Mesendoderm (in vitro differentiated cells): Measurements from ENCODE around the gene RAPGEF3.

ENCODE experiments used
- DNase-seq: peaks from one replicate; pipeline ENCODE4 v3.0.0; 2013
- H2AK5ac ChIP-seq: 2 replicates; pipeline ENCODE4 v1.6.1; 2013; ENCODE audit warnings: low read length, inconsistent platforms
- H2BK120ac ChIP-seq: 2 replicates; pipeline ENCODE4 v1.6.1; 2013; ENCODE audit warnings: low read depth, mild to moderate bottlenecking, low read length, moderate library complexity, mixed read lengths
- H2BK15ac ChIP-seq: replicated peaks from 2 replicates; pipeline ENCODE4 v1.6.1; 2013; ENCODE audit warnings: low read depth, mild to moderate bottlenecking, moderate library complexity
- H2BK5ac ChIP-seq: 2 replicates; pipeline ENCODE4 v1.6.1; 2013; ENCODE audit warnings: low read length, inconsistent platforms
- H3K18ac ChIP-seq: 2 replicates; pipeline ENCODE4 v1.6.1; 2013; ENCODE audit warnings: mild to moderate bottlenecking, low read length, mixed read lengths
- H3K23ac ChIP-seq: one replicate; pipeline ENCODE4 v1.6.1; 2013; ENCODE audit warnings: low read length
- H3K27ac ChIP-seq: 2 replicates; pipeline ENCODE4 v1.5.1; 2013; ENCODE audit warnings: low read depth, mild to moderate bottlenecking, inconsistent platforms, low read length, moderate library complexity
- H3K27me3 ChIP-seq: 2 replicates; pipeline ENCODE4 v1.6.1; 2013; ENCODE audit warnings: low read length, control low read depth, mild to moderate bottlenecking, inconsistent platforms; ENCODE audit not compliant: insufficient read depth, poor library complexity
- H3K36me3 ChIP-seq: 2 replicates; pipeline ENCODE4 v1.6.1; 2013; ENCODE audit warnings: low read length, inconsistent platforms; ENCODE audit not compliant: control insufficient read depth, insufficient read depth
- H3K4ac ChIP-seq: one replicate; pipeline ENCODE4 v1.6.1; 2013; ENCODE audit warnings: low read depth, mild to moderate bottlenecking, low read length, moderate library complexity
- H3K4me1 ChIP-seq: 2 replicates; pipeline ENCODE4 v1.6.1; 2013; ENCODE audit warnings: low read depth, low read length, inconsistent platforms; ENCODE audit not compliant: control insufficient read depth
- H3K4me2 ChIP-seq: 2 replicates; pipeline ENCODE4 v1.6.1; 2013; ENCODE audit warnings: low read length
- H3K4me3 ChIP-seq: 2 replicates; pipeline ENCODE4 v1.5.1; 2013; ENCODE audit warnings: mild to moderate bottlenecking, low read length
- H3K56ac ChIP-seq: one replicate; pipeline ENCODE4 v1.6.1; 2013; ENCODE audit warnings: low read length
- H3K79me1 ChIP-seq: 2 replicates; pipeline ENCODE4 v1.6.1; 2013; ENCODE audit warnings: low read length, inconsistent platforms
- H3K79me2 ChIP-seq: 2 replicates; pipeline ENCODE4 v1.6.1; 2013; ENCODE audit warnings: mild to moderate bottlenecking, low read length; ENCODE audit not compliant: control insufficient read depth, insufficient read depth
- H3K9ac ChIP-seq: 2 replicates; pipeline ENCODE4 v1.6.1; 2013; ENCODE audit warnings: low read length, inconsistent platforms
- H4K5ac ChIP-seq: one replicate; pipeline ENCODE4 v1.6.1; 2013; ENCODE audit warnings: low read length
- H4K8ac ChIP-seq: one replicate; pipeline ENCODE4 v1.6.1; 2013; ENCODE audit warnings: low read depth, mild to moderate bottlenecking, control low read depth, low read length, moderate library complexity
- WGBS: extraction: QIAGEN DNeasy Blood & Tissue Kit; methylation state at CpG from one replicate; pipeline ENCODE4 v1.1.7; 2013; ENCODE audit warnings: low lambda C conversion rate, missing lambda C conversion rate; ENCODE audit not compliant: insufficient coverage; ENCODE audit errors: extremely low coverage; 5-methylcytosine and 5-hydroxymethylcytosine counted together

Gene RAPGEF3

GRCh38 chr12:47709237-47709636, 49.4 kb downstream of the RAPGEF3 start:
- Histone ChIP-seq H4K8ac (no peak overlapping the region), H3K4me2 (no peak overlapping the region), H3K4me3 (no peak overlapping the region), H2BK5ac (no peak overlapping the region), H3K79me2 (peaks cover 10% of the 10 kb centered on the region), H3K27ac (no peak overlapping the region), H3K36me3 (no peaks in the 10 kb centered on the region), H2BK15ac (no peak overlapping the region), H3K23ac (no peak overlapping the region), H3K18ac (no peak overlapping the region), H3K56ac (peak overlapping the region; percentile 47), H3K79me1 (peaks cover 4% of the 10 kb centered on the region), H3K4ac (no peak overlapping the region), H4K5ac (no peak overlapping the region), H3K27me3 (no peaks in the 10 kb centered on the region), H3K9ac (no peak overlapping the region), H3K4me1 (no peaks in the 10 kb centered on the region), H2AK5ac (no peak overlapping the region), H2BK120ac (no peak overlapping the region)
- no CpG with 5 or more reads among the region's 4 CpGs for WGBS
- DNase-seq: no peak

- no CpG with 5 or more reads among the region's 5 CpGs for WGBS
- Histone ChIP-seq H3K4me2 (no peak overlapping the region), H3K18ac (no peak overlapping the region), H3K79me1 (peaks cover 11% of the 10 kb centered on the region), H3K56ac (peak overlapping the region; percentile 6), H3K4me3 (no peak overlapping the region), H2BK5ac (no peak overlapping the region), H3K23ac (no peak overlapping the region), H4K8ac (no peak overlapping the region), H3K36me3 (no peaks in the 10 kb centered on the region), H2BK15ac (no peak overlapping the region), H3K27me3 (no peaks in the 10 kb centered on the region), H3K79me2 (peaks cover 18% of the 10 kb centered on the region), H4K5ac (no peak overlapping the region), H3K9ac (no peak overlapping the region), H2BK120ac (no peak overlapping the region), H2AK5ac (no peak overlapping the region), H3K4ac (no peak overlapping the region), H3K27ac (no peak overlapping the region), H3K4me1 (no peaks in the 10 kb centered on the region)
- no peak for DNase-seq
Measured at GRCh38 chr12:47707905-47708543, 50.7 kb downstream of the RAPGEF3 start.

- no peak overlapping the region for H3K4ac ChIP-seq
- H4K5ac ChIP-seq: no peak overlapping the region
- H3K9ac ChIP-seq: no peak overlapping the region
- DNase-seq: no peak
- no peaks in the 10 kb centered on the region for H3K27me3 ChIP-seq
- no peak overlapping the region for H4K8ac ChIP-seq
- H3K4me1 ChIP-seq: no peaks in the 10 kb centered on the region
- peaks cover 11% of the 10 kb centered on the region for H3K79me1 ChIP-seq
- H3K18ac ChIP-seq: no peak overlapping the region
- H2BK15ac ChIP-seq: no peak overlapping the region
- no peak overlapping the region for H3K4me3 ChIP-seq
- no peak overlapping the region for H3K23ac ChIP-seq
- no peak overlapping the region for H3K27ac ChIP-seq
- no peaks in the 10 kb centered on the region for H3K36me3 ChIP-seq
- H3K56ac ChIP-seq: no peak overlapping the region
- H2BK5ac ChIP-seq: no peak overlapping the region
- H2BK120ac ChIP-seq: no peak overlapping the region
- no peak overlapping the region for H2AK5ac ChIP-seq
- H3K79me2 ChIP-seq: peaks cover 18% of the 10 kb centered on the region
- H3K4me2 ChIP-seq: no peak overlapping the region
Measured at GRCh38 chr12:47707355-47707754, 51.3 kb downstream of the RAPGEF3 start.

- H3K36me3 ChIP-seq: no peaks in the 10 kb centered on the region
- peak; percentile 96 for DNase-seq
- no CpG with 5 or more reads among the region's 66 CpGs for WGBS
- H3K79me1 ChIP-seq: peaks cover 11% of the 10 kb centered on the region
- H3K18ac ChIP-seq: peak within 1 kb of the TSS; percentile 54
- H4K8ac ChIP-seq: no peak within 1 kb of the TSS
- H3K9ac ChIP-seq: peak within 1 kb of the TSS; percentile 87
- peak within 1 kb of the TSS; percentile 99 for H3K56ac ChIP-seq
- H3K27ac ChIP-seq: peak within 1 kb of the TSS; percentile 41
- no peak within 1 kb of the TSS for H4K5ac ChIP-seq
- no peak within 1 kb of the TSS for H2BK120ac ChIP-seq
- H3K79me2 ChIP-seq: peaks cover 18% of the 10 kb centered on the region
- H2BK5ac ChIP-seq: no peak within 1 kb of the TSS
- H3K4me1 ChIP-seq: no peaks in the 10 kb centered on the region
- peak within 1 kb of the TSS; percentile 28 for H3K4me2 ChIP-seq
- H3K4ac ChIP-seq: peak within 1 kb of the TSS; percentile 44
- H3K27me3 ChIP-seq: no peaks in the 10 kb centered on the region
- H3K23ac ChIP-seq: no peak within 1 kb of the TSS
- no peak within 1 kb of the TSS for H2AK5ac ChIP-seq
- H3K4me3 ChIP-seq: peak within 1 kb of the TSS; percentile 75
- H2BK15ac ChIP-seq: no peak within 1 kb of the TSS
Measured at GRCh38 chr12:47705566-47706425, 52.9 kb downstream of the RAPGEF3 start, which contains the start of gene RPAP3. TSS of gene RPAP3 (minus strand) at chr12:47706030. CDS start at chr12:47702840, 3,190 bp downstream.

- Histone ChIP-seq H3K9ac (peak overlapping the region; percentile 87), H3K56ac (peak overlapping the region; percentile 99), H3K79me2 (peaks cover 18% of the 10 kb centered on the region), H3K27me3 (no peaks in the 10 kb centered on the region), H3K18ac (peak overlapping the region; percentile 54), H2BK120ac (no peak overlapping the region), H2BK15ac (no peak overlapping the region), H4K8ac (no peak overlapping the region), H2BK5ac (no peak overlapping the region), H3K79me1 (peaks cover 11% of the 10 kb centered on the region), H3K4ac (peak overlapping the region; percentile 44), H3K27ac (no peak overlapping the region), H3K36me3 (no peaks in the 10 kb centered on the region), H4K5ac (no peak overlapping the region), H3K4me2 (peak overlapping the region; percentile 8), H3K4me1 (no peaks in the 10 kb centered on the region), H2AK5ac (no peak overlapping the region), H3K23ac (no peak overlapping the region), H3K4me3 (peak overlapping the region; percentile 75)
- no peak for DNase-seq
- no CpG with 5 or more reads among the region's 9 CpGs for WGBS
Measured at GRCh38 chr12:47705229-47705565, 53.5 kb downstream of the RAPGEF3 start.
